Hepatocyte (in vitro differentiated cells): ENCODE data around the gene MEGF10.

Experiments used
- EZH2 ChIP-seq: fragments of 200-600 bp; sonication (generic); IDR thresholded peaks from 2 replicates; pipeline ENCODE4 v1.6.1; 2016; ENCODE audit warnings: antibody characterized with exemption, mild to moderate bottlenecking, borderline replicate concordance
- EZH2phosphoT487 ChIP-seq: fragments of 200-600 bp; sonication (generic); IDR thresholded peaks from one replicate; pipeline ENCODE4 v1.6.1; 2018; ENCODE audit warnings: antibody characterized with exemption, mild to moderate bottlenecking, low read depth, moderate library complexity; ENCODE audit not compliant: unreplicated experiment, severe bottlenecking
- TF ChIP-seq, protein P1 (sequence below): fragments of 200-600 bp; sonication (generic); IDR thresholded peaks from 2 replicates; pipeline ENCODE4 v1.5.1; 2016; ENCODE audit warnings: antibody characterized with exemption, mild to moderate bottlenecking; ENCODE audit not compliant: poor library complexity

DNA sequence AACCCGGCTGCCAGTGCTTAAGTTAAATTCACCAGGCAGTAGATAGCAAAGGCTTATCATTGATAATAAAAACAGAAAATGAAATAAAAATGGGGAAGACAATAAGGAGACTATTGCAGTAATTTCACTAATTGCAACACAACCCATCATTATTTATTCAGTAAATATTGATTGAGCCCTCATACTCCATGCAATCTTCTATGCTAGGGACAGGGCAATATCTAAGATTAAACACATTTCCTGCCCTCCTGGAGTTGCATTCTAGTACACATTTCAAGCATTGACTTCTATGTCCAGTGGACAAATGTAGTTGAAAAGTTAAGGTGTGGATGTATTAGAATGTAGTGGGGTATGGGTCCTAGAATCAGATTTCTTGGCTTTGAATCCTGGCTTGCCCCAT, 12.8 kb downstream of the MEGF10 start:
- TF ChIP-seq, protein P1, sequence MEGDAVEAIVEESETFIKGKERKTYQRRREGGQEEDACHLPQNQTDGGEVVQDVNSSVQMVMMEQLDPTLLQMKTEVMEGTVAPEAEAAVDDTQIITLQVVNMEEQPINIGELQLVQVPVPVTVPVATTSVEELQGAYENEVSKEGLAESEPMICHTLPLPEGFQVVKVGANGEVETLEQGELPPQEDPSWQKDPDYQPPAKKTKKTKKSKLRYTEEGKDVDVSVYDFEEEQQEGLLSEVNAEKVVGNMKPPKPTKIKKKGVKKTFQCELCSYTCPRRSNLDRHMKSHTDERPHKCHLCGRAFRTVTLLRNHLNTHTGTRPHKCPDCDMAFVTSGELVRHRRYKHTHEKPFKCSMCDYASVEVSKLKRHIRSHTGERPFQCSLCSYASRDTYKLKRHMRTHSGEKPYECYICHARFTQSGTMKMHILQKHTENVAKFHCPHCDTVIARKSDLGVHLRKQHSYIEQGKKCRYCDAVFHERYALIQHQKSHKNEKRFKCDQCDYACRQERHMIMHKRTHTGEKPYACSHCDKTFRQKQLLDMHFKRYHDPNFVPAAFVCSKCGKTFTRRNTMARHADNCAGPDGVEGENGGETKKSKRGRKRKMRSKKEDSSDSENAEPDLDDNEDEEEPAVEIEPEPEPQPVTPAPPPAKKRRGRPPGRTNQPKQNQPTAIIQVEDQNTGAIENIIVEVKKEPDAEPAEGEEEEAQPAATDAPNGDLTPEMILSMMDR = no peak
- no peak for TF ChIP-seq EZH2phosphoT487
- TF ChIP-seq EZH2 = no peak
